ENCODE results near the gene ZNF418.

- TF ChIP-seq CTCF (conservative IDR thresholded peaks at IDR 0.05; ENCODE audit: low read depth, low read length): no peak
- TF ChIP-seq EZH2 (IDR thresholded peaks at IDR 0.05; ENCODE audit: low read length, unreplicated experiment): no peak
Observed at GRCh38 chr19:57949702-57950101, 14.5 kb upstream of the ZNF418 start.
